Naive B cell (primary cell): ENCODE data around the gene ROGDI. TPM values are rescaled to one million over a fixed set of nuclear protein-coding genes. Genes with fewer than 3 reads are reported as not detected.

Experiments
- polyA plus RNA-seq, 6 donors: library from polyadenylated mRNA; unstranded; fragments of 300-500 nt; fragmentation: Illumina TruSeq; gene quantifications; one replicate each; pipeline ENCODE4 v1.2.3, GENCODE V29; 2021; ENCODE audit warnings: low read depth in 6 of 6

Gene ROGDI
- polyA plus RNA-seq, 6 donors from 2014 or later: 2.7 to 8.0 (median 6.1) TPM

Other genes with a start within 250 kb of the ROGDI start
- gene C16orf96, start 246.3 kb downstream of the ROGDI start, polyA plus RNA-seq: under 1 TPM in 2 of 6 donors, not detected in 4; 0.09 to 0.11 TPM
- gene UBALD1, start 187.7 kb downstream of the ROGDI start, polyA plus RNA-seq: 1 to 10 TPM; 2.6 to 7.5 (median 5.0) TPM
- 10 to 100 TPM in 1 of 6 donors, 1 to 10 TPM in 5; 3.9 to 10.6 (median 6.6) TPM for gene MGRN1, start 177.8 kb downstream of the ROGDI start, polyA plus RNA-seq
- gene NUDT16L1, start 109.1 kb downstream of the ROGDI start, polyA plus RNA-seq: 100 to 1,000 TPM in 1 of 6 donors, 10 to 100 TPM in 5; 57.7 to 121 (median 76.4) TPM
- 1 to 10 TPM in 5 of 6 donors, not detected in 1; 3.9 to 8.3 (median 4.4) TPM for gene ANKS3, start 68.4 kb downstream of the ROGDI start, polyA plus RNA-seq
- gene DNAAF8, start 68.1 kb downstream of the ROGDI start, polyA plus RNA-seq: under 1 TPM in 4 of 6 donors, not detected in 2; 0.30 to 0.84 (median 0.35) TPM
- 10 to 100 TPM in 4 of 6 donors, 1 to 10 TPM in 1, not detected in 1; 6.7 to 19.9 (median 14.1) TPM for gene ZNF500, start 35.5 kb downstream of the ROGDI start, polyA plus RNA-seq
- gene SEPTIN12, start 14.3 kb downstream of the ROGDI start, polyA plus RNA-seq: not detected
- gene SMIM22, start 7.3 kb downstream of the ROGDI start, polyA plus RNA-seq: not detected
- 10 to 100 TPM; 27.8 to 49.6 (median 37.3) TPM for gene GLYR1, start 44.7 kb upstream of the ROGDI start, polyA plus RNA-seq
- 10 to 100 TPM in 4 of 6 donors, 1 to 10 TPM in 2; 4.3 to 19.2 (median 11.9) TPM for gene UBN1, start 44.8 kb upstream of the ROGDI start, polyA plus RNA-seq
- gene PPL, start 134.5 kb upstream of the ROGDI start, polyA plus RNA-seq: 1 to 10 TPM in 2 of 6 donors, under 1 TPM in 3, not detected in 1; 0.05 to 1.3 (median 0.16) TPM
- gene SEC14L5, start 155.7 kb upstream of the ROGDI start, polyA plus RNA-seq: under 1 TPM in 3 of 6 donors, not detected in 3; 0.08 to 0.48 (median 0.43) TPM
- gene NAGPA, start 231.3 kb upstream of the ROGDI start, polyA plus RNA-seq: 10 to 100 TPM; 26.3 to 44.6 (median 33.1) TPM